ENCODE measurements around the gene PPP6R3.

DNA sequence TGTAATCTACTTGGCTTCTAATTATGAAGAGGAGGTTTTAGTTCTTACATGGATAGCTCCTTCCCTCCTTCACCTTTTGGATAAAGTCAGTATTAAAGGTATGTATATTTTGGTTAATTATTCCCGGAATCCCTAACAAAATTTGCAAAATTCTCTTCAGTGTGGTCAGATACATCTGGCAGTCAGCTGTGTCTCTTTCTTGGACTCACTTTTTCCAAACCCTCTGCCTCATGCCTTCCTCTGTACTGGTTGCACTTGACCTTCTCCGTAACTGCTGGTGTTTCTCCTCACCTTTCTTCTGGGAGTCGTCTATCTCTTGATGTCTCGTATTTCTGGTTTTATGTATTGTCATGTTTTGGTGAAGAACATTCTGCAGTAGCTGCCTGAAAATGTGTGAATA, 62.5 kb downstream of the PPP6R3 start:
- TF ChIP-seq, protein P1, sequence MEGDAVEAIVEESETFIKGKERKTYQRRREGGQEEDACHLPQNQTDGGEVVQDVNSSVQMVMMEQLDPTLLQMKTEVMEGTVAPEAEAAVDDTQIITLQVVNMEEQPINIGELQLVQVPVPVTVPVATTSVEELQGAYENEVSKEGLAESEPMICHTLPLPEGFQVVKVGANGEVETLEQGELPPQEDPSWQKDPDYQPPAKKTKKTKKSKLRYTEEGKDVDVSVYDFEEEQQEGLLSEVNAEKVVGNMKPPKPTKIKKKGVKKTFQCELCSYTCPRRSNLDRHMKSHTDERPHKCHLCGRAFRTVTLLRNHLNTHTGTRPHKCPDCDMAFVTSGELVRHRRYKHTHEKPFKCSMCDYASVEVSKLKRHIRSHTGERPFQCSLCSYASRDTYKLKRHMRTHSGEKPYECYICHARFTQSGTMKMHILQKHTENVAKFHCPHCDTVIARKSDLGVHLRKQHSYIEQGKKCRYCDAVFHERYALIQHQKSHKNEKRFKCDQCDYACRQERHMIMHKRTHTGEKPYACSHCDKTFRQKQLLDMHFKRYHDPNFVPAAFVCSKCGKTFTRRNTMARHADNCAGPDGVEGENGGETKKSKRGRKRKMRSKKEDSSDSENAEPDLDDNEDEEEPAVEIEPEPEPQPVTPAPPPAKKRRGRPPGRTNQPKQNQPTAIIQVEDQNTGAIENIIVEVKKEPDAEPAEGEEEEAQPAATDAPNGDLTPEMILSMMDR (conservative IDR thresholded peaks at IDR 0.05 in 1 of 2, IDR thresholded peaks at IDR 0.05 in 1 of 2; ENCODE audit: extremely low read depth in 1 of 2, insufficient read depth in 1 of 2, low read depth in 1 of 2, low read length in 2 of 2): no peak
- TF ChIP-seq EZH2 (IDR thresholded peaks at IDR 0.05; ENCODE audit: borderline replicate concordance, low read length): no peak
